PFSK-1 (cell line): Measurements from ENCODE around the gene APELA.

Experiments used
- FOXP2 ChIP-seq: optimal IDR thresholded peaks from 2 replicates; pipeline ENCODE3; 2011; ENCODE audit warnings: borderline replicate concordance, control low read depth, inconsistent platforms; ENCODE audit not compliant: insufficient read depth; ENCODE audit errors: extremely low read length, extremely low read depth
- POLR2AphosphoS5 ChIP-seq: IDR thresholded peaks from 2 replicates; pipeline ENCODE4 v1.6.1; 2012; ENCODE audit warnings: low read depth, mild to moderate bottlenecking, control low read depth, low read length, moderate library complexity

GRCh38 chr4:164888096-164888715 lies 11.2 kb downstream of the APELA start:
- TF ChIP-seq POLR2AphosphoS5 (no peak), FOXP2 (no peak)
